HUDEP-2 (cell line): ENCODE measurements around the gene SLC6A6.

Source experiments
- DNase-seq, 76 experiments: peaks; one replicate each; lab custom pipeline; 2025; ENCODE audit not compliant: unreplicated experiment in 76 of 76; lab: John Stamatoyannopoulos, UW

The SLC6A6 gene

GRCh38 chr3:14535616-14536015 is 133.2 kb downstream of the SLC6A6 start:
- no peak for DNase-seq

- DNase-seq: no peak
These were observed 133.8 kb downstream of the SLC6A6 start for GRCh38 chr3:14536055-14536815.

GRCh38 chr3:14536837-14537589 is 134.6 kb downstream of the SLC6A6 start:
- DNase-seq: no peak

- peak in 5 of 76 experiments; percentile 3 to 13 (median 3) for DNase-seq
These were observed 135.4 kb downstream of the SLC6A6 start for GRCh38 chr3:14537590-14538450.

GRCh38 chr3:14538451-14539088 is 136.2 kb downstream of the SLC6A6 start:
- DNase-seq: no peak
